SK-N-MC (cell line): ENCODE results near the gene CLEC9A.

Experiments
- EZH2 ChIP-seq: fragments of 200-600 bp; sonication (generic); IDR thresholded peaks from one replicate; pipeline ENCODE4 v1.6.1; 2017; ENCODE audit warnings: antibody characterized with exemption
- POLR2AphosphoS5 ChIP-seq: IDR thresholded peaks from 2 replicates; pipeline ENCODE4 v1.6.1; 2012; ENCODE audit warnings: mild to moderate bottlenecking, low read depth, low read length, borderline replicate concordance

GRCh38 chr12:10113920-10114319 is 83.4 kb downstream of the CLEC9A start:
- TF ChIP-seq POLR2AphosphoS5, result no peak
- no peak for TF ChIP-seq EZH2
